GM12878 (cell line): ENCODE data around the gene NRK. TPM values are rescaled to one million over a fixed set of nuclear protein-coding genes. Genes with fewer than 3 reads are reported as not detected.
"Not testable (repeated sequence)": the region's sequence is repeated elsewhere in the genome, so short reads cannot be mapped to it uniquely, and the experiment has no call there.

Experiments
- ATAC-seq: fragments of 200-7000 bp; cut with Tn5 transposase; 3 replicates; pipeline ENCODE4 v1.9.1; 2020; ENCODE audit warnings: mild to moderate bottlenecking, moderate library complexity
- BruUV-seq: library from RNA; stranded (reverse); fragments of 400-500 nt; replicated peaks from 2 replicates; lab custom pipeline; 2021; lab: Mats Ljungman, UMichigan
- CTCF ChIA-PET: fragments of 300-600 bp; sonication (Branson Sonifier 250); formaldehyde crosslinking; extraction: SDS; loops from one replicate; lab custom pipeline; 2021; ENCODE audit warnings: inconsistent platforms; lab: Yijun Ruan, JAX
- POLR2A ChIA-PET: fragments of 350-600 bp; formaldehyde crosslinking; extraction: SDS; loops from one replicate; lab custom pipeline; 2021; ENCODE audit warnings: inconsistent platforms; lab: Charles Lee
- RAD21 ChIA-PET: fragments of 300-600 bp; sonication (Branson Sonifier 250); formaldehyde crosslinking; loops from one replicate; lab custom pipeline; 2023; ENCODE audit warnings: antibody characterized with exemption; ENCODE audit not compliant: unreplicated experiment; lab: Charles Lee
- SMC1A ChIA-PET: fragments of 300-600 bp; sonication (Branson Sonifier 250); formaldehyde crosslinking; loops from one replicate; lab custom pipeline; 2023; ENCODE audit not compliant: unreplicated experiment, uncharacterized antibody; lab: Charles Lee
- DNase-seq: peaks from one replicate; pipeline ENCODE4 v3.0.0-alpha.2; 2011; ENCODE audit warnings: low read depth, low spot score
- FAIRE-seq: peaks from 3 replicates; lab custom pipeline; 2011; peaks lifted over from hg19 to GRCh38; lab: Jason Lieb, UNC
- H2AFZ ChIP-seq: 2 replicates; pipeline ENCODE4 v1.6.0; 2011; ENCODE audit warnings: low read depth, low read length, control low read depth; ENCODE audit not compliant: control insufficient read depth
- H3K27ac ChIP-seq: 2 replicates; pipeline ENCODE4 v1.5.1; 2011; ENCODE audit warnings: control low read depth; ENCODE audit not compliant: control insufficient read depth, insufficient read depth
- H3K27me3 ChIP-seq, 2 experiments: replicated peaks in 1 of 2; 2 replicates each; pipeline versions ENCODE4 v1.6.0 to v1.6.1; 2011; ENCODE audit warnings: low read length in 1 of 2; ENCODE audit not compliant: control insufficient read depth in 2 of 2, insufficient read depth in 2 of 2
- H3K36me3 ChIP-seq, 2 experiments: 2 replicates each; pipeline ENCODE4 v1.5.1; 2011; ENCODE audit warnings: low read length in 1 of 2; ENCODE audit not compliant: control insufficient read depth in 2 of 2, insufficient read depth in 2 of 2
- H3K4me1 ChIP-seq: 2 replicates; pipeline ENCODE4 v1.6.1; 2011; ENCODE audit warnings: mild to moderate bottlenecking, low read length, moderate library complexity, mixed read lengths; ENCODE audit not compliant: control insufficient read depth, insufficient read depth
- H3K4me2 ChIP-seq: 2 replicates; pipeline ENCODE4 v1.6.0; 2011; ENCODE audit warnings: control low read depth; ENCODE audit not compliant: control insufficient read depth, insufficient read depth
- H3K4me3 ChIP-seq: fragments of 200-600 bp; sonication (generic); 2 replicates; pipeline ENCODE4 v1.5.1; 2016
- H3K79me2 ChIP-seq: 2 replicates; pipeline ENCODE4 v1.6.0; 2011; ENCODE audit warnings: low read length; ENCODE audit not compliant: control insufficient read depth, insufficient read depth
- H3K9ac ChIP-seq: 2 replicates; pipeline ENCODE4 v1.8.0; 2011; ENCODE audit warnings: low read length, control low read depth, mixed read lengths; ENCODE audit not compliant: control insufficient read depth, insufficient read depth
- H3K9me3 ChIP-seq: replicated peaks from 3 replicates; pipeline ENCODE4 v1.5.1; 2011; ENCODE audit warnings: mild to moderate bottlenecking, low read length; ENCODE audit not compliant: control insufficient read depth, insufficient read depth
- H4K20me1 ChIP-seq: 2 replicates; pipeline ENCODE4 v1.6.0; 2011; ENCODE audit not compliant: control insufficient read depth, insufficient read depth
- ASH2L ChIP-seq: fragments of 300-600, 200-600 bp; sonication (generic); IDR thresholded peaks from 2 replicates; pipeline ENCODE4 v1.6.1; 2017; ENCODE audit warnings: low read depth, mild to moderate bottlenecking, borderline replicate concordance
- ATF2 ChIP-seq: IDR thresholded peaks from 2 replicates; pipeline ENCODE4 v1.6.1; 2012; ENCODE audit warnings: low read length, inconsistent platforms
- CBX5 ChIP-seq: sonication (generic); IDR thresholded peaks from 2 replicates; pipeline ENCODE4 v1.6.1; 2016; ENCODE audit warnings: low read depth, moderate library complexity, mild to moderate bottlenecking, inconsistent platforms
- CHD1 ChIP-seq: IDR thresholded peaks from 2 replicates; pipeline ENCODE4 v1.6.1; 2012; ENCODE audit warnings: low read depth, low read length, improper control_type of control experiment
- EZH2 ChIP-seq: IDR thresholded peaks from 2 replicates; pipeline ENCODE4 v1.6.1; 2012; ENCODE audit warnings: low read depth, mild to moderate bottlenecking, control low read depth, inconsistent platforms, low read length, borderline replicate concordance; ENCODE audit not compliant: control insufficient read depth
- IKZF1 ChIP-seq: fragments of 450-650 bp; conservative IDR thresholded peaks from 2 replicates; pipeline ENCODE4 v1.6.1; 2017; ENCODE audit warnings: antibody characterized with exemption, mild to moderate bottlenecking
- MTA3 ChIP-seq: IDR thresholded peaks from 2 replicates; pipeline ENCODE4 v1.6.1; 2012; ENCODE audit warnings: low read length, inconsistent platforms, borderline replicate concordance
- MYC ChIP-seq: IDR thresholded peaks from 2 replicates; pipeline ENCODE4 v1.6.1; 2011; ENCODE audit warnings: mild to moderate bottlenecking, low read length, moderate library complexity, inconsistent platforms; ENCODE audit not compliant: insufficient read depth, insufficient replicate concordance, insufficient read length, severe bottlenecking
- NFYA ChIP-seq: IDR thresholded peaks from 2 replicates; pipeline ENCODE4 v1.6.1; 2011; ENCODE audit warnings: low read depth, mild to moderate bottlenecking, low read length, improper control_type of control experiment, borderline replicate concordance
- PAX8 ChIP-seq: fragments of 450-650 bp; IDR thresholded peaks from 2 replicates; pipeline ENCODE4 v1.6.1; 2017; ENCODE audit warnings: mild to moderate bottlenecking, moderate library complexity
- RBBP5 ChIP-seq: fragments of 200-600 bp; sonication (generic); conservative IDR thresholded peaks from 2 replicates; pipeline ENCODE4 v1.6.1; 2016
- SIX5 ChIP-seq: IDR thresholded peaks from 2 replicates; pipeline ENCODE4 v1.6.1; 2011; ENCODE audit warnings: mild to moderate bottlenecking, low read depth, low read length, moderate library complexity; ENCODE audit not compliant: severe bottlenecking
- SP1 ChIP-seq: IDR thresholded peaks from one replicate; pipeline ENCODE4 v1.6.1; 2011; ENCODE audit warnings: low read depth, low read length
- WGBS: methylation state at CpG from one replicate; pipeline ENCODE4 v1.1.6; 2016; ENCODE audit warnings: low lambda C conversion rate; ENCODE audit not compliant: insufficient replicate concordance, insufficient coverage; ENCODE audit errors: missing lambda C conversion rate; 5-methylcytosine and 5-hydroxymethylcytosine counted together
- in situ Hi-C: fragments of 300-500 bp; cut with MboI; formaldehyde crosslinking; loops from 9 replicates; pipeline ENCODE4 v1.14.3; 2018; ENCODE audit warnings: mixed read lengths
- intact Hi-C: fragments of 100-400 bp; cut with micrococcal nuclease; formaldehyde crosslinking; loops from one replicate; pipeline ENCODE4 v1.14.2; 2022; ENCODE audit not compliant: unreplicated experiment
- polyA plus RNA-seq, 11 experiments: library from polyadenylated mRNA; depleted of rRNA in 4 of 11; unstranded in 6 of 11; stranded (reverse) in 5 of 11; fragments of >200 nt; fragmentation: Nextera tagmentation in 4 of 11; fragmentation: Illumina TruSeq in 1 of 11; extraction: Ambion mirVana in 4 of 11; extraction: Trizol in 1 of 11; gene quantifications; 1 replicate in 1 of 11; 2 replicates in 10 of 11; pipeline versions ENCODE4 v1.2.1 to v1.2.3, GENCODE V29; 2011 to 2016; ENCODE audit warnings: inconsistent platforms in 2 of 11, missing spikeins in 2 of 11, low read depth in 1 of 11
- total RNA-seq, 4 experiments: library from RNA; depleted of rRNA in 3 of 4; stranded (reverse); fragments of >200 nt in 3 of 4; fragmentation: Illumina TruSeq in 1 of 4; extraction: Trizol in 1 of 4; gene quantifications; 2 replicates each; pipeline versions ENCODE4 v1.2.1 to v1.2.3, GENCODE V29; 2013 to 2021
- TF ChIP-seq, protein P1 (sequence below): fragments of 450-650 bp; IDR thresholded peaks from 2 replicates; pipeline ENCODE4 v1.6.1; 2017; ENCODE audit warnings: mild to moderate bottlenecking, moderate library complexity

The NRK gene
- total and polyA plus RNA-seq, 10 of the 15 experiments (the other 5 are each of a cell fraction or from before 2014, with no cell fraction given), result 0.15 TPM; not detected in 9

DNA sequence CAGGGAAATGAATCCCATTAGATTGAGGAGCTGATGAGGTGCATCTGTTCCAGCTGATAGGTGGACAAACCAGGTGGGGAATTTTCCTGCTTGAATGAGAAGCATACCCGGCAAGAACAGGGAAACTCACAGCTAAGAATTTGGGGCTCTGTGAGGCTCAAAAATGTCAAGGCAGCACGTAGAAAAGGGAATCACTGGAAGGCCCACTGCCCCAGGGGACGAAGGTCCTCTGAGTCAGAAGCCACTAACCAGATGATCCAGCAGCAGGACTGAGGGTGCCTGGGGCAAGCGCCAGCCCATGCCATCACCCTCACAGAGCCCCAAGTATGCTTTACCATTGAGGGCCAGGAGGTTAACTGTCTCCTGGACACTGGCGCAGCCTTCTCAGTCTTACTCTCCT lies 178.3 kb downstream of the NRK start:
- SMC1A ChIA-PET, H2AFZ ChIP-seq, H3K4me3 ChIP-seq, H3K79me2 ChIP-seq, DNase-seq, CTCF ChIA-PET, FAIRE-seq, H3K27me3 ChIP-seq, intact Hi-C loops, H3K4me1 ChIP-seq, H3K4me2 ChIP-seq, BruUV-seq, H3K36me3 ChIP-seq, in situ Hi-C loops, ATAC-seq, H3K27ac ChIP-seq, RAD21 ChIA-PET, H3K9ac ChIP-seq, H3K9me3 ChIP-seq, POLR2A ChIA-PET, H4K20me1 ChIP-seq: not testable (repeated sequence)
- 26% methylated on average over 4 of the region's 5 CpGs for WGBS

GRCh38 chrX:106005684-106006083 lies 183.3 kb downstream of the NRK start:
- WGBS, result 20% methylated on average over 2 of the region's 2 CpGs
- BruUV-seq, result no TSS peak
- no peak overlapping the region for H3K4me2 ChIP-seq
- intact Hi-C loops (no loop called here), in situ Hi-C loops (no loop called here)
- CTCF ChIA-PET, result no interaction called here
- FAIRE-seq, result no peak
- H4K20me1 ChIP-seq, result no peaks in the 10 kb centered on the region
- no peaks in the 10 kb centered on the region for H3K4me1 ChIP-seq
- no peaks in the 10 kb centered on the region for H3K79me2 ChIP-seq
- no peaks in the 10 kb centered on the region for H3K36me3 ChIP-seq
- no peak for DNase-seq
- no peak overlapping the region for H3K27ac ChIP-seq
- SMC1A ChIA-PET, result no interaction called here
- H2AFZ ChIP-seq, result no peak overlapping the region
- RAD21 ChIA-PET, result no interaction called here
- ATAC-seq, result no peak
- H3K9me3 ChIP-seq, result no peaks in the 10 kb centered on the region
- no peaks in the 10 kb centered on the region for H3K27me3 ChIP-seq
- H3K9ac ChIP-seq, result no peak overlapping the region
- POLR2A ChIA-PET, result no interaction called here
- H3K4me3 ChIP-seq, result no peak overlapping the region
- TF ChIP-seq RBBP5 (no peak), IKZF1 (no peak), NFYA (no peak), SIX5 (no peak), EZH2 (no peak), MYC (no peak), ATF2 (no peak), MTA3 (no peak), SP1 (no peak), ASH2L (no peak), CHD1 (no peak), CBX5 (no peak), PAX8 (no peak)
- TF ChIP-seq, protein P1, sequence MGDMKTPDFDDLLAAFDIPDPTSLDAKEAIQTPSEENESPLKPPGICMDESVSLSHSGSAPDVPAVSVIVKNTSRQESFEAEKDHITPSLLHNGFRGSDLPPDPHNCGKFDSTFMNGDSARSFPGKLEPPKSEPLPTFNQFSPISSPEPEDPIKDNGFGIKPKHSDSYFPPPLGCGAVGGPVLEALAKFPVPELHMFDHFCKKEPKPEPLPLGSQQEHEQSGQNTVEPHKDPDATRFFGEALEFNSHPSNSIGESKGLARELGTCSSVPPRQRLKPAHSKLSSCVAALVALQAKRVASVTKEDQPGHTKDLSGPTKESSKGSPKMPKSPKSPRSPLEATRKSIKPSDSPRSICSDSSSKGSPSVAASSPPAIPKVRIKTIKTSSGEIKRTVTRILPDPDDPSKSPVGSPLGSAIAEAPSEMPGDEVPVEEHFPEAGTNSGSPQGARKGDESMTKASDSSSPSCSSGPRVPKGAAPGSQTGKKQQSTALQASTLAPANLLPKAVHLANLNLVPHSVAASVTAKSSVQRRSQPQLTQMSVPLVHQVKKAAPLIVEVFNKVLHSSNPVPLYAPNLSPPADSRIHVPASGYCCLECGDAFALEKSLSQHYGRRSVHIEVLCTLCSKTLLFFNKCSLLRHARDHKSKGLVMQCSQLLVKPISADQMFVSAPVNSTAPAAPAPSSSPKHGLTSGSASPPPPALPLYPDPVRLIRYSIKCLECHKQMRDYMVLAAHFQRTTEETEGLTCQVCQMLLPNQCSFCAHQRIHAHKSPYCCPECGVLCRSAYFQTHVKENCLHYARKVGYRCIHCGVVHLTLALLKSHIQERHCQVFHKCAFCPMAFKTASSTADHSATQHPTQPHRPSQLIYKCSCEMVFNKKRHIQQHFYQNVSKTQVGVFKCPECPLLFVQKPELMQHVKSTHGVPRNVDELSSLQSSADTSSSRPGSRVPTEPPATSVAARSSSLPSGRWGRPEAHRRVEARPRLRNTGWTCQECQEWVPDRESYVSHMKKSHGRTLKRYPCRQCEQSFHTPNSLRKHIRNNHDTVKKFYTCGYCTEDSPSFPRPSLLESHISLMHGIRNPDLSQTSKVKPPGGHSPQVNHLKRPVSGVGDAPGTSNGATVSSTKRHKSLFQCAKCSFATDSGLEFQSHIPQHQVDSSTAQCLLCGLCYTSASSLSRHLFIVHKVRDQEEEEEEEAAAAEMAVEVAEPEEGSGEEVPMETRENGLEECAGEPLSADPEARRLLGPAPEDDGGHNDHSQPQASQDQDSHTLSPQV, result no peak
